Activated naive CD4-positive, alpha-beta T cell (primary cell): Measurements from ENCODE around the gene DNM3.
"Not testable (repeated sequence)": the region's sequence is repeated elsewhere in the genome, so short reads cannot be mapped to it uniquely, and the experiment has no call there.

Experiments used
- DNase-seq, 4 experiments: peaks; one replicate each; lab custom pipeline; 2025; lab: John Stamatoyannopoulos, UW

The DNM3 gene

GRCh38 chr1:172363852-172364251 is 522.6 kb downstream of the DNM3 start:
- DNase-seq: no peak

DNA sequence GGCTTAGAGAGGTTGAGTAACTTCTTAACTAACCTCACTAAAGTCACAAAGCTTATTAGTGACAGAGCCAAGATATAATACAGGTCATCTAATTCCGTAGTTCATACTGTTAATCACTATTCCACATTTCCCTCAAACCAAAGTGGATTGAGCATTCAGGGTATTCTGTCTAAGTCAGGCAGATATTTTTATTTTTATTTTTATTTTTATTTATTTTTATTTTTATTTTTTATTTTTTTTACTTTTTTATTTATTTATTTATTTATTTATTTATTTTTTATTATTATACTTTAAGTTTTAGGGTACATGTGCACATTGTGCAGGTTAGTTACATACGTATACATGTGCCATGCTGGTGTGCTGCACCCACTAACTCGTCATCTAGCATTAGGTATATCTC is 530.3 kb downstream of the DNM3 start:
- DNase-seq: not testable (repeated sequence)

DNA sequence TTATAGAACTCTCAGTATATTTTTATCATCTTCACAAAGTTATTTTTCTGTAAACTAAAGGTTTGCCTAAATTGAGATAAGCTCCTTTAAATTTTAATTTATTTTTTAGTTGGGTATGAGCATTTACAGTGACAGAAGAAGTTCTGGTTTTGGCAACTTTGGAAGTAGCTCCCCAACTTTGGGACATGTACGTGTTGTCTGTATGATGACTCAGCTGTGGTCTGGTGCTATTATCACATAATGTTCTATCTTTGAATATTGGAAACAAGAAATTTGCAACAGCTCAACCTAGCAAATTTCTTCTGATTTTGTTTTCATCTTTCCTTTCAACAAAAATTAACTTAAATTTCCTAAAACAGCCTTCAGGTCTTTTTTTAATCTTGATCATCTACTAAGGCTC is 532.6 kb downstream of the DNM3 start:
- DNase-seq: no peak

DNA sequence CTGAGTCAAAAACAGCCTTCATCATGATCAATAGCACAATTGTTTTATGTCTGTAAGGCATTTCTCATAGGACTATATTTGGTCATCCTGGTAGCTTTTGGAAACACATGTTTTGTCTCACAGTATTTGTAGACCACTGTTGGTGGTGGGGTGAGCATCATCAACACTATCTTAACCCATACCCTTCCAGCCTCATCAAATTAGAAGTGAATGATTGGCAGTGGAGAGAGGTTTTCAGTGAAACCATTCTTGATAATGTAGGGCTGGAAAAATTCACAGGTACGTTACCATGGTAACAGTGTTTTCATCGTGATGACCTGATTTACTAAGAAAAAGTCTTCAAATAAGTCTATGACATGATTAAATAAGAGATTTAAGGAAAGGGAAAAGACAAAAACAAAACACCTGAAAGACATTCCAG is 533.9 kb downstream of the DNM3 start:
- DNase-seq: no peak

DNA sequence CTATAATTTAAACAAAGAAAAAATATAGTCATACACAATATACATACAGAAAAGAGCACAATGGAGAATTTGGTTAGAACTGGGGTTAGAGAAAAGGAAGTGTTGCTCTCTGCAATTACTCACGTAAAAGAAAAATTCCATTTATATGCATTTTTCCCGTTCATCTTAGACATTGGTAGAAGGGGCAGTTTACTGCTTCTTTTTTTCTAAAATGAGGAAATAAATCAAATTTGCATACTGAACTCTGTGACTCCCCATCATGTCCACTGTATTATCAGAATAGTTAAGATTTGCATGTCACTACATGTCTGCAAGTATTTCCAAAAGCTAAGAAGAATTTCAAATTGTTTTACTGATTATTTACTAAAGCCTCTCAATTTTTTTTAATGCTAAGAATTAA is 535.1 kb downstream of the DNM3 start:
- no peak for DNase-seq

DNA sequence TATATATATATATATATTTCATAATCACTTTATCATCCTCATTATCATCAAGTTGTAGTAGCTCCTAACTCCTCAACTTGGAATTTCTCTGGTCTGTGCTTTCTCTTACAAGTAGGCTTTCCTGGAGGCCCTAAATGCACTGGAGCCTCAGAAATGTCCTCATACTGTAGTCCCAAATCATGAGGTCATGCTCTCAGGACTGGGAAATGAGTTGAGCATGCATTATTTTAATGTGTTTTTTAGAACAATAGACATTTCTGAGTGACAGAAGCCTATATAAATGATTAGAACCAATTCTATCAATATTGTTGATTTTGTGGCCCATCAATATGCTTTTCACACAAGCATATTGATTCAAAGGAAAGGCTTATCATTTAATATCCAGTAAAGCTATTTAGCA is 536.3 kb downstream of the DNM3 start:
- no peak for DNase-seq

- no peak for DNase-seq
These were observed 536.9 kb downstream of the DNM3 start for GRCh38 chr1:172378109-172378760.

GRCh38 chr1:172380441-172381244 is 539.3 kb downstream of the DNM3 start:
- no peak for DNase-seq

GRCh38 chr1:172381946-172382345 is 540.6 kb downstream of the DNM3 start:
- no peak for DNase-seq

GRCh38 chr1:172382406-172382805 is 541.1 kb downstream of the DNM3 start:
- DNase-seq: no peak

GRCh38 chr1:172382990-172383389 is 541.7 kb downstream of the DNM3 start:
- no peak for DNase-seq

GRCh38 chr1:172383536-172383935 is 542.2 kb downstream of the DNM3 start:
- DNase-seq: no peak

DNA sequence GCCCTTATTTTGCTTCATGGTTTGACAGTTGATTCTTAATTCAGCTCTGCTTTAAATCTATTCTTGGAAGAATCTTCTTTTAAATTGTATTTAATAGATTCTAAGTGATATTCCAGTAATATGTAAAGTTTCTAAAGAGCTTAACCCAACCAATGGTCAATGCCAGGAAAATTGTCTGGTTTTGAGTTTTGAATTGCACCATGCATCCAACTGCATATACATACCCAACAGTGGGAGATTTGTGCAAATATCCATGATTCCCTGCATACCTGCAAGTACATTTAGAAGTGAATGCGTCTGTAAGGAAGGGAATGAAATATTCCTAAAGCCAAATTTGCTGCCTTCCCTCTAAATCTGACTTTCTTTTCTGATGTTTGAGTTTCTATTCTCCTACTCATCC is 543.4 kb downstream of the DNM3 start:
- no peak for DNase-seq

DNA sequence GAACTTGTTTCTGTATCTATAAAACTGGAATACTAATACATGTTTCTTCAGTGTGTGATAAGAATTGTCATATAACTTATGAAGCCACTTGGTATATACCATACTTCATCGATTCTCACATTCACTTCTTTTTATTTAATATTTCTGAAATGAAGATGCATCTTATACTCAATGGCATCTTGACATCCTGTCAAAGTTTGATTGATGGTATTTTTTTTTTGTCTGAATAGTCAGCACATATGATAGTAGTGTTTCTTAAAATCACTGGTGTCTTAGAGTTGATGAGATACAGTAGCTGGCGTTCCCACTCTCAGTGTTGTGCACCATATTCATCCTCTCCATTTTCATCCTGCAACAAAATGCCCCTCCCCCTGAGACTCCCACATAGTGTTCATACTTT is 544.7 kb downstream of the DNM3 start:
- DNase-seq: no peak

GRCh38 chr1:172388490-172388889 is 547.2 kb downstream of the DNM3 start:
- DNase-seq: no peak

DNA sequence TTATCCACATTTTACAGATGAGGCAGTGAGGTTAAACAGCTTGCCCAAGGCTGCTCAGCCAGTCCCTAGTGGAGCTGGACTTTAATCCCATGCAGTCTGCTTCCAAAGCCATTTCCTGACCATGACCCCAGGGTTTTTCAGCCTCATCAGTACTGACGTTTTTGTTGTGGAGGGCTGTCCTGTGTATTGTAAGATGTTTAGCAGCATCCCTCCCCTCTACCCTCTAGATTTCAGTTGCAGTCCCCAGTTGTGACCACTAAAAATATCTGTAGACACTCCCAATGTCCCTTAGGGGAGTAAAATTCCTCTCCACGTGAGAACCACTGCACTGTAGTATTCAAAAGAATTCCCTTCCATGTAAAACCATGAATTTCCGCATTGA is 549.0 kb downstream of the DNM3 start:
- no peak for DNase-seq

- DNase-seq: no peak
These were observed 549.6 kb downstream of the DNM3 start for GRCh38 chr1:172390683-172391551.

- no peak for DNase-seq
These were observed 550.7 kb downstream of the DNM3 start for GRCh38 chr1:172391976-172392375.

GRCh38 chr1:172393354-172393753 is 552.1 kb downstream of the DNM3 start:
- no peak for DNase-seq

GRCh38 chr1:172394141-172394751 is 552.9 kb downstream of the DNM3 start:
- peak in 2 of 4 experiments; percentile 25 to 39 for DNase-seq

- DNase-seq: no peak
These were observed 553.5 kb downstream of the DNM3 start for GRCh38 chr1:172394811-172395210.

DNA sequence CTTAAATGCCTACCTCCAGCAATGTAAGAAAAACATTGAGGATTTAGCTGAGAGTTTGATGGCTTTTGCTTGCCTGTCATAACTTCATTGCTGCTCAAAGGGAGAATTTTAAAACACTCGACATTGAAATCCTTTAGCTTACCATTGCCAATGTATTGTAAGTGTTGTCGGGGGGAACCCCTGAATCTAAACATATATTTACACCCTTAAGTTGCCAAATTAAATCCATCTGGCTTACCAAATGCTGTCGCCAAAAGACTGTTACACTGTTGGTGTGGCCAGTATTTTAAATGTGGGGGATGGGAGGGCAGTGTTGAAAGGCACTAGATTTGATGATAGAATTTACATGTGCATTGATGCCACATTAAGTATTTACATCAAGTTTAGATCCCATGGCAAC is 554.3 kb downstream of the DNM3 start:
- DNase-seq: no peak
